Lung (tissue), 12 donors: ENCODE measurements around the gene ANKRD66. TPM values are rescaled to one million over a fixed set of nuclear protein-coding genes. Genes with fewer than 3 reads are reported as not detected.

ENCODE experiments used
- ATAC-seq: fragments of 200-7000 bp; cut with Tn5 transposase; one replicate; pipeline ENCODE4 v1.9.1; 2020; ENCODE audit warnings: moderate number of reproducible peaks; ENCODE audit not compliant: insufficient read depth, low FRiP score
- DNase-seq, 3 donors: peaks; one replicate each; pipeline ENCODE4 v3.0.0-alpha.2; 2013 to 2017
- H3K27ac ChIP-seq, 2 donors: one replicate each; pipeline ENCODE4 v1.5.1; 2013; ENCODE audit warnings: mild to moderate bottlenecking in 2 of 2, moderate library complexity in 2 of 2, control low read depth in 1 of 2, inconsistent platforms in 1 of 2, low read depth in 1 of 2, low read length in 1 of 2
- H3K27me3 ChIP-seq, 3 donors: one replicate each; pipeline ENCODE4 v1.5.1; 2013; ENCODE audit warnings: low read length in 2 of 3; ENCODE audit not compliant: control insufficient read depth in 3 of 3, insufficient read depth in 3 of 3
- H3K36me3 ChIP-seq, 4 donors: one replicate each; pipeline ENCODE4 v1.5.1; 2013; ENCODE audit warnings: low read length in 4 of 4, mild to moderate bottlenecking in 1 of 4, moderate library complexity in 1 of 4; ENCODE audit not compliant: control insufficient read depth in 4 of 4, insufficient read depth in 4 of 4
- H3K4me1 ChIP-seq, 5 donors: one replicate each; pipeline ENCODE4 v1.5.1; 2013; ENCODE audit warnings: low read length in 5 of 5, mild to moderate bottlenecking in 2 of 5, moderate library complexity in 1 of 5; ENCODE audit not compliant: control insufficient read depth in 5 of 5, insufficient read depth in 5 of 5
- H3K4me3 ChIP-seq: one replicate; pipeline ENCODE4 v1.5.1; 2013; ENCODE audit warnings: mild to moderate bottlenecking, control low read depth, moderate library complexity
- H3K9ac ChIP-seq, 2 donors: one replicate each; pipeline ENCODE4 v1.5.1; 2013; ENCODE audit warnings: low read length in 2 of 2, control low read depth in 1 of 2; ENCODE audit not compliant: insufficient read depth in 1 of 2
- H3K9me3 ChIP-seq, 4 donors: one replicate each; pipeline ENCODE4 v1.5.1; 2013; ENCODE audit warnings: low read length in 3 of 4, mild to moderate bottlenecking in 1 of 4, moderate library complexity in 1 of 4; ENCODE audit not compliant: control insufficient read depth in 4 of 4, insufficient read depth in 3 of 4
- WGBS, 2 donors: extraction: QIAGEN DNeasy Blood & Tissue Kit; methylation state at CpG; one replicate each; pipeline ENCODE4 v1.1.7; 2013; 5-methylcytosine and 5-hydroxymethylcytosine counted together
- polyA plus RNA-seq, 2 donors: library from polyadenylated mRNA; stranded (reverse); fragments of 200-250 nt; gene quantifications; one replicate each; pipeline ENCODE4 v1.2.1, GENCODE V29; 2013
- total RNA-seq, 2 donors: library from RNA; depleted of rRNA in 1 of 2; stranded (reverse); fragments of >200 nt in 1 of 2; gene quantifications; one replicate each; pipeline ENCODE4 v1.2.1, GENCODE V29; 2014 to 2021
- TF ChIP-seq, protein P1 (sequence below): IDR thresholded peaks from 2 replicates; pipeline ENCODE4 v1.5.1; 2012; ENCODE audit warnings: mild to moderate bottlenecking; ENCODE audit errors: control extremely low read depth, extremely low read depth
- donor health status: control.
- donor health status: control.
- donor health status: Bipolar disorder and iron deficiency.
- donor health status: healthy.
- donor health status: DM: yes; HTN: yes; CAD: no.

Gene ANKRD66
- total and polyA plus RNA-seq, 4 donors: 5.1 to 12.4 (median 8.4) TPM

DNA sequence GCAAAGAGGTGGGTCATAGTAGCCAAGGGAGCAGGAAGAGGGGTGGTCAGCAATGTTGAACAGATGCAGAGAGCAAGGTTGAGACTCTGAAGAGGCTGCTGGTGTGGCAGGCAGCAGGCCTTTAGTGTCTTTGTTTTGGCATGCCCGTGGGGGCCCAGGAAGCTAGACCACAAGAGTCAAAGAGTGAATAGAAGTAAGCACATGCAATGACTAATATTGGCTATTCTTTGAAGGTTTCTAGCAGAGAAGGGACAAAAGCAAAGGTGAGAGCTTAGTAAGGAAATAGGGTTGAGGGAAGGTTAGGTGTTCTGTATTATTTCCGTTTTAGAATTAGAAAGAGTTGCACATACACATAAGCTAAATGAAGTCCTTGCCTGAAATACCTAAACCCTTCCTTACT lies 40.3 kb upstream of the ANKRD66 start:
- DNase-seq (no peak), ATAC-seq (no peak)
- H3K9me3 ChIP-seq: no peaks in the 10 kb centered on the region
- WGBS, 2 donors: 83 to 86% methylated on average over 2 of the region's 2 CpGs
- H3K27me3 ChIP-seq: peaks cover 0 to 18% (median 0%) of the 10 kb centered on the region in 3 donors
- no peak overlapping the region for H3K27ac ChIP-seq
- H3K9ac ChIP-seq: no peak overlapping the region
- no peak overlapping the region for H3K4me3 ChIP-seq
- TF ChIP-seq, protein P1, sequence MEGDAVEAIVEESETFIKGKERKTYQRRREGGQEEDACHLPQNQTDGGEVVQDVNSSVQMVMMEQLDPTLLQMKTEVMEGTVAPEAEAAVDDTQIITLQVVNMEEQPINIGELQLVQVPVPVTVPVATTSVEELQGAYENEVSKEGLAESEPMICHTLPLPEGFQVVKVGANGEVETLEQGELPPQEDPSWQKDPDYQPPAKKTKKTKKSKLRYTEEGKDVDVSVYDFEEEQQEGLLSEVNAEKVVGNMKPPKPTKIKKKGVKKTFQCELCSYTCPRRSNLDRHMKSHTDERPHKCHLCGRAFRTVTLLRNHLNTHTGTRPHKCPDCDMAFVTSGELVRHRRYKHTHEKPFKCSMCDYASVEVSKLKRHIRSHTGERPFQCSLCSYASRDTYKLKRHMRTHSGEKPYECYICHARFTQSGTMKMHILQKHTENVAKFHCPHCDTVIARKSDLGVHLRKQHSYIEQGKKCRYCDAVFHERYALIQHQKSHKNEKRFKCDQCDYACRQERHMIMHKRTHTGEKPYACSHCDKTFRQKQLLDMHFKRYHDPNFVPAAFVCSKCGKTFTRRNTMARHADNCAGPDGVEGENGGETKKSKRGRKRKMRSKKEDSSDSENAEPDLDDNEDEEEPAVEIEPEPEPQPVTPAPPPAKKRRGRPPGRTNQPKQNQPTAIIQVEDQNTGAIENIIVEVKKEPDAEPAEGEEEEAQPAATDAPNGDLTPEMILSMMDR: no peak
- no peaks in the 10 kb centered on the region for H3K4me1 ChIP-seq
- no peaks in the 10 kb centered on the region for H3K36me3 ChIP-seq

DNA sequence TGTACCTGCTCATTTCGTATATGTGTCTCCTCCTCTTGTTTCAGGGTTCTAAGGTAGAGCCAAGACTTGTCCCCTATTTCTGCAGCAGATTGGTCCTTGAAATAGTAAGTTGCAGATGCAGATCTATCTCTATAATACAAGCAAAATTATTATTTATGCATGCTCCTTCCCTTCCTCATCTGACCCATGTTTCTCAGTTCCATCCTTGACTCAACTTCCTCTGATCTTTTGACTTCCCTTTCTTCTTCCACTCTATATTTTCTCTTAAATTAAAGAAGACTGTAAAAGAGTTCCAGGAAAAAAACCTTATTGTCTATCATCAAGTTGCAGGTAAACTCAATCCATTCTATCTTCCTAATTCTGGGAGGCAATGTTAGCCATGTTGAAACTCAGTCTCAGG lies 35.2 kb upstream of the ANKRD66 start:
- DNase-seq (no peak), ATAC-seq (no peak)
- H3K9ac ChIP-seq: no peak overlapping the region
- TF ChIP-seq, protein P1: no peak
- no peaks in the 10 kb centered on the region for H3K4me1 ChIP-seq
- peaks cover 0 to 2% (median 0%) of the 10 kb centered on the region in 3 donors for H3K27me3 ChIP-seq
- 88 to 94% methylated on average over 1 of the region's 1 CpG for WGBS, 2 donors
- no peaks in the 10 kb centered on the region for H3K36me3 ChIP-seq
- H3K4me3 ChIP-seq: no peak overlapping the region
- H3K27ac ChIP-seq: no peak overlapping the region
- H3K9me3 ChIP-seq: no peaks in the 10 kb centered on the region

DNA sequence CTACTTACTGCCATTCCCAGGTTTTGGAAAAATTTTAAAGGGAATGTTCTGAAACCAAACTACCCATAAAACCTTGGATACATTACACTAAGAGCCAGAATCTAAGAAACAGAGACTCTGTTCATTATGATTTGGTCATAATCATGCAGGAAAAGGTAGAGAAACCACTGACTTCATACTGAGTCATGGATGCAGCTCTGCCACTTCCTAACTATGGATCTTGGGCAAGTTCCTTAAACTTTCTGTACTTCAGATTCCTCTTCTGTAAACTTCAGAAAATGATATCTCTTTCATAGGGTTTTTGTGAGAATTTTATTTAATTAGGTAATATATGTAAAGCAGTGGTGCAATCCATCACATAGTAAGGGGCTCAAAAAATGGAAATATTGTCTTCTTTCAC lies 31.6 kb upstream of the ANKRD66 start:
- Histone ChIP-seq H3K4me1 (no peaks in the 10 kb centered on the region), H3K27me3 (peaks cover 0 to 6% (median 0%) of the 10 kb centered on the region in 3 donors), H3K9ac (no peak overlapping the region), H3K9me3 (peaks cover 0 to 2% (median 0%) of the 10 kb centered on the region in 4 donors), H3K27ac (no peak overlapping the region), H3K36me3 (no peaks in the 10 kb centered on the region), H3K4me3 (no peak overlapping the region)
- DNase-seq (no peak), ATAC-seq (no peak)
- TF ChIP-seq, protein P1: no peak

DNA sequence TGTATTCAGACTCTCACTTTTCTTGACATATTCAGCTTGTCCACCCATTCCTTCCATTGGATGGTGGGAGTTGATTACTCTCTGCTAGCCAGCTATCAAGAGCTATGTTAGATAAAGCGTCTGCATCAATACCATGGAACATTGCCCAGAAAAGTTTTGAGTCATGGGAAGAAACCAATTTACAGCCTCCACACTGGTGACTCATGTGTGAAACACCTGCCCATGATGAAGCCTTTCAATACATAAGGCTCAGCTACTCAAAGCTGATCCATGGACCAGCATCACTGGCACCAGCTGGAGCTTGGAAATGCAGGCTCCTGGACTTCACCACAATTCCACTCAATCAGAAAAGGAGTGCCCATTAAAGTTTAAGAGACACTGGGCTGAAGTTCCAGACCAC lies 27.6 kb upstream of the ANKRD66 start:
- TF ChIP-seq, protein P1: no peak
- ATAC-seq: no peak
- no peak overlapping the region for H3K27ac ChIP-seq
- peaks cover 0 to 2% (median 0%) of the 10 kb centered on the region in 4 donors for H3K9me3 ChIP-seq
- 72 to 88% methylated on average over 1 of the region's 1 CpG for WGBS, 2 donors
- H3K4me3 ChIP-seq: no peak overlapping the region
- no peak overlapping the region for H3K9ac ChIP-seq
- DNase-seq: no peak
- H3K27me3 ChIP-seq: peaks cover 0 to 3% (median under 1%) of the 10 kb centered on the region in 3 donors
- H3K4me1 ChIP-seq: no peaks in the 10 kb centered on the region
- no peaks in the 10 kb centered on the region for H3K36me3 ChIP-seq
